ENCODE results near the gene TMC6.

TMC6 gene

DNA sequence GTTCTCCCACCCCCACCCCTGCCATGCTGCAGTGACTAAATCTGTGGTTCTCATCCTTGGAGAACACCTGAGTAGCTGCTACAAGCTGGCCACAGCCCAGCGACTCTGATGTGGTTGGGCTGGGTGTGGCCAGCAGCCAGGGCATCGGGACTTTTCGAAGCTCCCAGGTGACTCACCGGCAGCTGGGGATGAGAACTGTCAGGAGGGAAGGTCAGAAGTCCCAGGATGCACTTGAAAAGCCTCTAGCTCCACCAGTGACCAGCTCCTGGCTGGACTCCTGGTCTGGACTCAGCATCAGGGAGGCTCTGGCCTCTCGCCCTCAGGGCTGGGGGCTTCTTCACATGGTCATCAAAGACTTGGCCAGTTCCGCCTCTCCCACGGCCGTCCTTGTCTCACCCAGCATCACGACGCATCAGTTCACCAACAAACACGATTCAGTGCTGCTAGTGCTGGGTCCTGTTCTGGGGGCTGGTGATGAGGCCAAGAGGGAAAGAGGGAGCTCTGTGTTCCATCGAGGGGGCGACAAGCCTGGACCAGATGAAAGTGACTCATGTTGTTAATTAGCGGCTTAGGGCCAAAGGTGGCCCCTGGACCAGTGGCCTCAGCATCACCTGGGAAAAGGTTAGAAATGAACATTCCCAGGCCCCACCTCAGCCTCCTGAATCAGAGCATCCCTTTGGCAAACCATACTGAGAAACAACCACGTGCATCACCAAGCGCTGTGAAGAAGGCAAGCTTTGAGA lies 13.7 kb upstream of the TMC6 start:
- TF ChIP-seq ZFX (IDR thresholded peaks at IDR 0.05), result no peak
- TF ChIP-seq, protein P1, sequence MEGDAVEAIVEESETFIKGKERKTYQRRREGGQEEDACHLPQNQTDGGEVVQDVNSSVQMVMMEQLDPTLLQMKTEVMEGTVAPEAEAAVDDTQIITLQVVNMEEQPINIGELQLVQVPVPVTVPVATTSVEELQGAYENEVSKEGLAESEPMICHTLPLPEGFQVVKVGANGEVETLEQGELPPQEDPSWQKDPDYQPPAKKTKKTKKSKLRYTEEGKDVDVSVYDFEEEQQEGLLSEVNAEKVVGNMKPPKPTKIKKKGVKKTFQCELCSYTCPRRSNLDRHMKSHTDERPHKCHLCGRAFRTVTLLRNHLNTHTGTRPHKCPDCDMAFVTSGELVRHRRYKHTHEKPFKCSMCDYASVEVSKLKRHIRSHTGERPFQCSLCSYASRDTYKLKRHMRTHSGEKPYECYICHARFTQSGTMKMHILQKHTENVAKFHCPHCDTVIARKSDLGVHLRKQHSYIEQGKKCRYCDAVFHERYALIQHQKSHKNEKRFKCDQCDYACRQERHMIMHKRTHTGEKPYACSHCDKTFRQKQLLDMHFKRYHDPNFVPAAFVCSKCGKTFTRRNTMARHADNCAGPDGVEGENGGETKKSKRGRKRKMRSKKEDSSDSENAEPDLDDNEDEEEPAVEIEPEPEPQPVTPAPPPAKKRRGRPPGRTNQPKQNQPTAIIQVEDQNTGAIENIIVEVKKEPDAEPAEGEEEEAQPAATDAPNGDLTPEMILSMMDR (conservative IDR thresholded peaks at IDR 0.05), result no peak
- H3K27ac ChIP-seq, result peak overlapping the region; percentile 11

DNA sequence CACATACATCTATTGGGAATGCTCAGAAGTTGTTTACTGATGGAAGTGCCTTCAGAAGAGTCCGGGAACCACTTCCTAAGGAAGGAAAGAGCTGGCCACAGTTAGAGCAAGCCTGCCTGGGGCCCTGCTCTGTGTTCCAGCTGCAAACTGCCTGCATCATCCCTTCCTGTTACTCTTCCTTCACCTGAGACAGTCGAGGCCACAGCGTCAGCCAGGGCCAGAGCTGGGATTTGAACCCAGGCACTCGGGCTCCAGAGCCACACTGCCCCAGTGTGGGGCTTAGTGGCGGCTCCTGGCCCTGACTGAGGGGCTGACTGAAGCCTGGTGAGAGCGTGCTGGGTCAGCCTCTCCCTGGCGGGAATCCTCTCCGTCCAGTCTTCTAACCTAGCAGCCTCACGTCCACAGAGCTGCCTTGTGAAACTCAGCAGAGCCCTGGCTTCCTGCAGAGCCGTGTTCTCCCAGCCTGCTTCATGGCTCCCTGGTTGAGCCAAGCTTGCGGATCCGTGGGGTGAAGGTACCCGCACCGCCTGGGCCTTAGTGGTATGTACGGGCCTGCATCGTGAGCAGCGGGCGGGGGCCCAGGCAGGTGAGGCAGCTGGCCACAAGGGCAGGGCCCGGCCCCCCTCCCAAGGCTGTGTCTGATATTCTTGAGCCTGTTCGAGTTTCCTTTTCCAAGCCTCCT lies 13.0 kb upstream of the TMC6 start:
- no peak for TF ChIP-seq ZFX (IDR thresholded peaks at IDR 0.05)
- TF ChIP-seq, protein P1 (conservative IDR thresholded peaks at IDR 0.05), result no peak

DNA sequence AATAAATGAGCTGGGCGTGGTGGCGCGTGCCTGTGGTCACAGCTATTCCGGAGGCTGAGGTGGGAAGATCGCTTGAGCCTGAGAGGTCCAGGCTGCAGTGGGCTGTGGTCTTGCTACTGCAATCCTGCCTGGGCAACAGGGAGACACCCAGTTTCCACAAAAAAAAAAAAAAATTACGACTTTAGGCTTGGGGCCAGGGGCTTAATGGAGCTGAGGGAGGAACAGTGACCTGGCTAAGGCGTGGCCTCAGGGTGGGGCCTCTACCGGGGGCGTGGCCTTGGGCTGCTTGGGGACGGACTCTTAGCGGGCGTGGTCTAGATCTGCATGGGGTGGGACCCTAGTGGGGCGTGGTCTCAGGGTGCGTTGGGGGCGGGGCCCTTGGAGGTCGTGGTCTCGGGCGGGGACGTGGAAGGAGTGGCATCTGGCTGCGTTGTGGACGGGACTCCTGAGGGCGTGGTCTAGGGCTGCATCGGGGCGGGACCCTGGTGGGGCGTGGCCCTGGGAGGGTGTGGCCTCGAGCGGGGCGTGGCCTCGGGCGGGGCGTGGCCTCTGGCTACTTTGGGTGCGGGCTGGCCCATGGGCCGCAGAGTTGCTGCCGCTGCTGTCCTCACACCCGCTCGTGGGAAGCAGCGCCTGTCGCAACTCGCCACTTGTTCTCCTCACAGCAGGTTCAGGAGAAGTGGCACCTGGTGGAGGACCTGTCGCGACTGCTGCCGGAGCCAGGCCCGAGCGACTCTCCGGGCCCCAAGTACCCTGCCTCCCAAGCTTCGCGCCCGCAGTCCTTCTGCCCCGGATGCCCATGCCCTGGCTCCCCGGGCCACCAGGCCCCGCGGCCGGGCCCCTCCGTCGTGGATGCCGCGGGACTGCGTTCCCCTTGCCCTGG lies 11.9 kb upstream of the TMC6 start:
- peak overlapping the region; percentile 39; the same call in 1 of the 2 replicates for H3K27ac ChIP-seq
- TF ChIP-seq, protein P1 (conservative IDR thresholded peaks at IDR 0.05), result no peak
- TF ChIP-seq ZFX (IDR thresholded peaks at IDR 0.05), result no peak

More for the DNA sequence above, 13.0 kb upstream of the TMC6 start:
- H3K27ac ChIP-seq, result peak overlapping the region; percentile 11

DNA sequence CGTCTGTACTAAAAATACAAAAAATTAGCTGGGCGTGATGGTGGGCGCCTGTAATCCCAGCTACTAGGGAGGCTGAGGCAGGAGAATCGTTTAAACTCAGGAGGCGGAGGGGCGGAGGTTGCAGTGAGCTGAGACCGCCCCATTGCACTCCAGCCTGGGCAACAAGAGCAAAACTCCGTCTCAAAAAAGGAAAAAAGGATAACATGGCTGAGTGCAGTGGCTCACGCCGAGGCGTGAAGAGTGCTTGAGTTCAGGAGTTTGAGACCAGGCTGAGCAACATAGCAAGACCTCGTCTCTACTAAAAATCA lies 11.3 kb upstream of the TMC6 start:
- peak overlapping the region; percentile 30; the same call in 1 of the 2 replicates for H3K27ac ChIP-seq

DNA sequence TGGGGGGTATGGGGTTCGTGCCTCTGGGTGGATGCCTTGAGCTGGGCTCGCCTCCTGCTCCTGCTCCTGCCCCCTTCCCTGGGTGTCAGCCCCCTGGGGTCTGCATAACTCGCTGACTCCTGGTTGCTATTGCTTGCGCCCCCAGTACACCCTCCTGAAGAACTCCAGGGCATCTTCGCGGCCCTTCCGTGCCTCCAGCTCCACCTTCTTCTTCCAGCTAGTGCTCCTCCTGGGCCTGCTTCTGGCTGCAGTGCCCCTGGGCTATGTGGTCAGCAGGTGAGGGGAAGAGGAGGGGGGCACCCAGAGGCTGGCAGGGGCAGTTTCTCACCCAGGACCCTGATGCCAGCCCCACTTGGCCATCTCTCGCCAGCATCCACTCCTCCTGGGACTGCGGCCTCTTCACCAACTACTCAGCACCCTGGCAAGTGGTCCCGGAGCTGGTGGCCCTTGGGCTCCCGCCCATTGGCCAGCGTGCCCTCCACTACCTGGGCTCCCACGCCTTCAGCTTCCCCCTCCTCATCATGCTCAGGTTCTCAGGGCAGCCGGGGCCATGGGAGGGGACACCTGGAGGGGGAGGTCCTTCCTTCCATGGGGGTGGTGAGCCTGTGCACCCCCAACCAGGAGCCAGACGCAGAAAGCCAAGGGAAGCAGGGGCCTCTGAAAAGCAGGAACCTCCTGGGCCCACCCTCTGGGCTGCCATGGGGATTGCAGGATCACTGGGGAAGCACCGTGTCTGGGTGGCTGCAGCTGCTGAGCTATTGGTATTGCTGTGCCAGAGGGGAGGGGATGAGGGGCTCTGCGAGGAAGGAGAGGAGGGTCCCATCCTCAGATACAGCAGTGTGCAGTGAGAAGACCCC lies 9.9 kb upstream of the TMC6 start:
- no peak overlapping the region for H3K27ac ChIP-seq
- TF ChIP-seq, protein P1 (conservative IDR thresholded peaks at IDR 0.05), result no peak
- TF ChIP-seq ZFX (IDR thresholded peaks at IDR 0.05), result no peak

DNA sequence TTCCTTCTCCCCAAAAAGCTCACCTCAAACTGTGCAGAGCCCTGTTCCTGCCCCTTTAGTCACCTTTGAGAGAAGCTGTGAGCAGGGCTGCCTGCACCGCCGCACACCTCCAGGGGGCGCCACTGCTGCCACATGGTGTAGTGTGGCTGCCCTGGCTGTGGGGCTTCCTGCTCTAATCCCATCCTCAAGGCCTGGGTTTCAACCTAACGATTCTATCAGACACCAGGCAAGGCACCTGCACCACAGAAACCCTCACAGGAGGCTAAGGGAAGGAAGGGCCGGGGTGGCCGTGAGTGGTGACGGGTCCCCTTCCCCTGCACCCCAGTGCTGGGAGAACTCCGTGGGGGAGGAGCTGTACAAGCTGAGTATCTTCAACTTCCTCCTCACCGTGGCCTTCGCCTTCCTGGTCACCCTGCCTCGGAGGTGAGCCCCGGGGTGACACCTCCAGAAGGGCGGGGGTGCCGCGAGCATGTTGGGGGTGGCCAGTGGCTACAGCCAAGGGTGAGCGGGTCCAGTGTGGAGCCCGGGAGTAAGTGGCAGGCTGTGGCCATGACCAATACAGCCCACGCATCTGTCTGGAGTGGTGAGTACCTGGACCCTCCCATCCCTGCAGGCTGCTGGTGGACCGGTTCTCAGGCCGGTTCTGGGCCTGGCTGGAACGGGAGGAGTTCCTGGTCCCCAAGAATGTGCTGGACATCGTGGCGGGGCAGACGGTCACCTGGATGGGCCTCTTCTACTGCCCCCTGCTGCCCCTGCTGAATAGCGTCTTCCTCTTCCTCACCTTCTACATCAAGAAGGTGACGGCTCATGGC lies 9.0 kb upstream of the TMC6 start:
- TF ChIP-seq ZFX (IDR thresholded peaks at IDR 0.05), result no peak
- TF ChIP-seq, protein P1 (conservative IDR thresholded peaks at IDR 0.05), result peak; percentile 73
- no peak overlapping the region for H3K27ac ChIP-seq
